Breast epithelium (tissue), 4 donors: Measurements from ENCODE around the gene CLK4. TPM values are rescaled to one million over a fixed set of nuclear protein-coding genes. Genes with fewer than 3 reads are reported as not detected.

Experiments used
- DNase-seq, 2 donors: peaks; one replicate each; pipeline ENCODE4 v3.0.0-alpha.2; 2019; ENCODE audit warnings: low spot score in 2 of 2
- H3K27ac ChIP-seq, 2 donors: fragments of 200-600 bp; sonication (generic) in 1 of 2; one replicate each; pipeline ENCODE4 v1.5.1; 2016 to 2019; ENCODE audit warnings: mild to moderate bottlenecking in 1 of 2
- H3K27me3 ChIP-seq, 2 donors: fragments of 200-600 bp; sonication (generic) in 1 of 2; one replicate each; pipeline versions ENCODE4 v1.5.1 to v1.6.0; 2017 to 2019; ENCODE audit warnings: control low read depth in 1 of 2, mild to moderate bottlenecking in 1 of 2
- H3K36me3 ChIP-seq: fragments of 200-600 bp; one replicate; pipeline ENCODE4 v1.5.1; 2019
- H3K4me1 ChIP-seq, 2 donors: fragments of 200-600 bp; sonication (generic); one replicate each; pipeline ENCODE4 v1.5.1; 2016 to 2019; ENCODE audit warnings: control low read depth in 1 of 2
- H3K4me3 ChIP-seq, 3 donors: fragments of 200-600 bp; sonication (generic); 1 replicate in 2 of 3; 2 replicates in 1 of 3; pipeline ENCODE4 v1.5.1; 2016 to 2019; ENCODE audit warnings: mild to moderate bottlenecking in 3 of 3, moderate library complexity in 2 of 3
- H3K9me3 ChIP-seq, 2 donors: fragments of 200-600 bp; sonication (generic) in 1 of 2; one replicate each; pipeline ENCODE4 v1.5.1; 2016 to 2019; ENCODE audit warnings: control low read depth in 1 of 2
- CTCF ChIP-seq, 3 donors: fragments of 450-650 bp; IDR thresholded peaks; one replicate each; pipeline ENCODE4 v1.5.1; 2016 to 2017; ENCODE audit warnings: antibody characterized with exemption in 3 of 3, mild to moderate bottlenecking in 3 of 3, moderate library complexity in 3 of 3
- POLR2A ChIP-seq: fragments of 450-650 bp; IDR thresholded peaks from one replicate; pipeline ENCODE4 v1.6.1; 2016; ENCODE audit warnings: antibody characterized with exemption, mild to moderate bottlenecking, moderate library complexity
- POLR2AphosphoS5 ChIP-seq, 3 donors: sonication (generic); formaldehyde crosslinking; IDR thresholded peaks; one replicate each; pipeline ENCODE4 v1.6.1; 2017; ENCODE audit warnings: antibody characterized with exemption in 3 of 3
- intact Hi-C: fragments of 100-400 bp; cut with DNase I; formaldehyde crosslinking; loops from one replicate; pipeline ENCODE4 v1.15.1; 2023; ENCODE audit warnings: low total_unique reads
- total RNA-seq, 3 donors: library from RNA; depleted of rRNA; stranded (reverse); fragments of >200 nt; gene quantifications; one replicate each; pipeline ENCODE4 v1.1.0, GENCODE V29; 2016

Gene CLK4
- total RNA-seq, 3 donors from 2014 or later: 39.0 to 73.2 (median 43.3) TPM

GRCh38 chr5:178649580-178649979 lies 22.7 kb upstream of the CLK4 start:
- Histone ChIP-seq H3K9me3 (no peaks in the 10 kb centered on the region), H3K4me3 (no peak overlapping the region), H3K27ac (no peak overlapping the region), H3K36me3 (no peaks in the 10 kb centered on the region), H3K4me1 (no peaks in the 10 kb centered on the region), H3K27me3 (no peaks in the 10 kb centered on the region)
- no peak for DNase-seq
- TF ChIP-seq POLR2A (no peak), POLR2AphosphoS5 (IDR thresholded peaks at IDR 0.05) (no peak)
- intact Hi-C loops: no loop called here

GRCh38 chr5:178644826-178645545 lies 18.1 kb upstream of the CLK4 start:
- Histone ChIP-seq H3K9me3 (no peaks in the 10 kb centered on the region), H3K4me3 (no peak overlapping the region), H3K36me3 (no peaks in the 10 kb centered on the region), H3K27me3 (no peaks in the 10 kb centered on the region), H3K4me1 (peaks cover 0 to 5% of the 10 kb centered on the region in 2 donors), H3K27ac (no peak overlapping the region)
- no peak for DNase-seq
- intact Hi-C loops: no loop called here
- TF ChIP-seq POLR2A (no peak), CTCF (IDR thresholded peaks at IDR 0.05) (no peak), POLR2AphosphoS5 (IDR thresholded peaks at IDR 0.05) (no peak)

GRCh38 chr5:178642351-178642909 lies 15.6 kb upstream of the CLK4 start:
- Histone ChIP-seq H3K27ac (peak overlapping the region; percentile 29 to 48), H3K4me3 (peak overlapping the region in 1 of 3 donors; percentile 19), H3K4me1 (peaks cover 0 to 5% of the 10 kb centered on the region in 2 donors), H3K27me3 (no peaks in the 10 kb centered on the region), H3K9me3 (no peaks in the 10 kb centered on the region), H3K36me3 (no peaks in the 10 kb centered on the region)
- DNase-seq: peak in 1 of 2 donors; percentile 53
- TF ChIP-seq POLR2AphosphoS5 (IDR thresholded peaks at IDR 0.05) (no peak), CTCF (IDR thresholded peaks at IDR 0.05) (no peak), POLR2A (no peak)
- intact Hi-C loops: no loop called here

- H3K4me1 ChIP-seq: peaks cover 0 to 5% of the 10 kb centered on the region in 2 donors
- H3K4me3 ChIP-seq: no peak overlapping the region
- intact Hi-C loops: no loop called here
These were observed 14.9 kb upstream of the CLK4 start for GRCh38 chr5:178641711-178642110.

GRCh38 chr5:178640331-178641045 lies 13.6 kb upstream of the CLK4 start:
- no peak overlapping the region for H3K4me3 ChIP-seq
- no peak for DNase-seq
- intact Hi-C loops: no loop called here
- no peak overlapping the region for H3K27ac ChIP-seq
- H3K4me1 ChIP-seq: peaks cover 0 to 5% of the 10 kb centered on the region in 2 donors
- TF ChIP-seq CTCF (IDR thresholded peaks at IDR 0.05) (no peak), POLR2AphosphoS5 (IDR thresholded peaks at IDR 0.05) (no peak), POLR2A (no peak)
- no peaks in the 10 kb centered on the region for H3K9me3 ChIP-seq
- no peaks in the 10 kb centered on the region for H3K36me3 ChIP-seq
- H3K27me3 ChIP-seq: no peaks in the 10 kb centered on the region

More at GRCh38 chr5:178641711-178642110, 14.9 kb upstream of the CLK4 start:
- H3K9me3 ChIP-seq: no peaks in the 10 kb centered on the region
- TF ChIP-seq POLR2A: no peak
- TF ChIP-seq POLR2AphosphoS5 (IDR thresholded peaks at IDR 0.05): no peak
- TF ChIP-seq CTCF (IDR thresholded peaks at IDR 0.05): no peak
- H3K36me3 ChIP-seq: no peaks in the 10 kb centered on the region
- H3K27me3 ChIP-seq: no peaks in the 10 kb centered on the region
- DNase-seq: no peak
- H3K27ac ChIP-seq: peak overlapping the region in 1 of 2 donors; percentile 29
